ENCODE data around the gene NCBP3. TPM values are rescaled to one million over a fixed set of nuclear protein-coding genes. Genes with fewer than 3 reads are reported as not detected.
A peak's percentile ranks its signal among the peaks of the same experiment; 100 is the strongest.

The NCBP3 gene
- total RNA-seq, 2 experiments from 2014 or later = 24.5 to 45.7 TPM

- DNase-seq (ENCODE audit: low spot score) = peak; percentile 57
- intact Hi-C loops (cut with micrococcal nuclease; ENCODE audit: unreplicated experiment) = no loop called here
- peak overlapping the region; percentile 50 for H3K4me2 ChIP-seq (ENCODE audit: low read length)
- no peak overlapping the region for H2AFZ ChIP-seq (ENCODE audit: low read length)
- H4K20me1 ChIP-seq (ENCODE audit: insufficient read depth, low read length) = no peaks in the 10 kb centered on the region
- no peaks in the 10 kb centered on the region for H3K79me2 ChIP-seq (ENCODE audit: insufficient read depth, low read depth, low read length)
- no TSS peak for BruUV-seq (replicated peaks)
- CTCF ChIA-PET (ENCODE audit: unreplicated experiment) = interaction anchor here (1.3 kb wide), 1 partner anchor 36 kb away, joined by 3 read pairs; no protein-coding TSS in a partner anchor
- no peaks in the 10 kb centered on the region for H3K9me3 ChIP-seq (ENCODE audit: low read length)
- H3K9me2 ChIP-seq (ENCODE audit: insufficient read depth, low read length) = no peaks in the 10 kb centered on the region
- peak overlapping the region; percentile 2 for H3K4me3 ChIP-seq (ENCODE audit: low read depth, low read length, poor library complexity, severe bottlenecking)
- peaks cover 27% of the 10 kb centered on the region for H3K36me3 ChIP-seq (ENCODE audit: insufficient read depth, low read length)
- no peak for TF ChIP-seq CTCF (conservative IDR thresholded peaks at IDR 0.05; ENCODE audit: low read length)
- TF ChIP-seq EZH2phosphoT487 (IDR thresholded peaks at IDR 0.05; ENCODE audit: borderline replicate concordance, low read depth, low read length) = no peak
- peak overlapping the region; percentile 70 for H3K27ac ChIP-seq (ENCODE audit: low read depth, low read length, poor library complexity, severe bottlenecking)
- peaks cover 18% of the 10 kb centered on the region for H3K4me1 ChIP-seq (ENCODE audit: insufficient read depth, low read length, poor library complexity, severe bottlenecking)
- POLR2A ChIA-PET = no interaction called here
Observed at GRCh38 chr17:3804503-3804931, 41.5 kb downstream of the NCBP3 start.

- no peak overlapping the region for H3K4me2 ChIP-seq (ENCODE audit: low read length)
- BruUV-seq (replicated peaks) = no TSS peak
Observed at GRCh38 chr17:3803308-3803640, 42.8 kb downstream of the NCBP3 start.

More at GRCh38 chr17:3803308-3803640, 42.8 kb downstream of the NCBP3 start:
- Histone ChIP-seq H2AFZ (ENCODE audit: low read length) (no peak overlapping the region), H3K36me3 (ENCODE audit: insufficient read depth, low read length) (peaks cover 18% of the 10 kb centered on the region; the same call in 1 of the 2 replicates), H3K9me2 (ENCODE audit: insufficient read depth, low read length) (no peaks in the 10 kb centered on the region), H3K9me3 (ENCODE audit: low read length) (no peaks in the 10 kb centered on the region), H4K20me1 (ENCODE audit: insufficient read depth, low read length) (no peaks in the 10 kb centered on the region), H3K4me1 (ENCODE audit: insufficient read depth, low read length, poor library complexity, severe bottlenecking) (peaks cover 18% of the 10 kb centered on the region), H3K79me2 (ENCODE audit: insufficient read depth, low read depth, low read length) (no peaks in the 10 kb centered on the region), H3K4me3 (ENCODE audit: low read depth, low read length, poor library complexity, severe bottlenecking) (no peak overlapping the region), H3K27ac (ENCODE audit: low read depth, low read length, poor library complexity, severe bottlenecking) (no peak overlapping the region)
- intact Hi-C loops (cut with micrococcal nuclease; ENCODE audit: unreplicated experiment) = no loop called here
- no peak for DNase-seq (ENCODE audit: low spot score)
- no peak for TF ChIP-seq EZH2phosphoT487 (IDR thresholded peaks at IDR 0.05; ENCODE audit: borderline replicate concordance, low read depth, low read length)
- TF ChIP-seq CTCF (conservative IDR thresholded peaks at IDR 0.05; ENCODE audit: low read length) = no peak
- POLR2A ChIA-PET = interaction anchor here (0.7 to 0.9 kb wide), 2 partner anchors 43 to 63 kb away, joined by 3 read pairs; no protein-coding TSS in a partner anchor
- CTCF ChIA-PET (ENCODE audit: unreplicated experiment) = no interaction called here
